Osteocyte (in vitro differentiated cells): ENCODE data around the gene ZNF280D. TPM values are rescaled to one million over a fixed set of nuclear protein-coding genes. Genes with fewer than 3 reads are reported as not detected.

Experiments used
- DNase-seq: peaks from one replicate; pipeline ENCODE4 v3.0.0; 2021; ENCODE audit warnings: mixed read lengths; ENCODE audit not compliant: unreplicated experiment; ENCODE audit errors: extremely low spot score
- H3K27ac Mint-ChIP-seq: one replicate; pipeline ENCODE4 v1.8.0; 2021; ENCODE audit warnings: mild to moderate bottlenecking, mixed read lengths; ENCODE audit not compliant: unreplicated experiment
- H3K27me3 Mint-ChIP-seq: one replicate; pipeline ENCODE4 v1.8.0; 2021; ENCODE audit warnings: mixed read lengths; ENCODE audit not compliant: unreplicated experiment
- H3K36me3 Mint-ChIP-seq: one replicate; pipeline ENCODE4 v1.8.0; 2021; ENCODE audit warnings: mixed read lengths; ENCODE audit not compliant: unreplicated experiment
- H3K4me1 Mint-ChIP-seq: one replicate; pipeline ENCODE4 v1.8.0; 2021; ENCODE audit warnings: mixed read lengths; ENCODE audit not compliant: unreplicated experiment
- H3K4me3 Mint-ChIP-seq: one replicate; pipeline ENCODE4 v1.8.0; 2021; ENCODE audit warnings: mild to moderate bottlenecking, moderate library complexity, mixed read lengths; ENCODE audit not compliant: unreplicated experiment
- H3K9me3 Mint-ChIP-seq: one replicate; pipeline ENCODE4 v1.8.0; 2021; ENCODE audit warnings: mixed read lengths; ENCODE audit not compliant: unreplicated experiment
- CTCF ChIP-seq: fragments of 200-600 bp; sonication (generic); IDR thresholded peaks from 2 replicates; pipeline ENCODE4 v1.5.0; 2021; ENCODE audit warnings: antibody characterized with exemption, mild to moderate bottlenecking, moderate library complexity
- total RNA-seq: library from RNA; stranded (reverse); gene quantifications from 2 replicates; pipeline ENCODE4 v1.2.1, GENCODE V29; 2021

ZNF280D gene
- total RNA-seq, 1 donor from 2014 or later = 16.1 TPM

DNA sequence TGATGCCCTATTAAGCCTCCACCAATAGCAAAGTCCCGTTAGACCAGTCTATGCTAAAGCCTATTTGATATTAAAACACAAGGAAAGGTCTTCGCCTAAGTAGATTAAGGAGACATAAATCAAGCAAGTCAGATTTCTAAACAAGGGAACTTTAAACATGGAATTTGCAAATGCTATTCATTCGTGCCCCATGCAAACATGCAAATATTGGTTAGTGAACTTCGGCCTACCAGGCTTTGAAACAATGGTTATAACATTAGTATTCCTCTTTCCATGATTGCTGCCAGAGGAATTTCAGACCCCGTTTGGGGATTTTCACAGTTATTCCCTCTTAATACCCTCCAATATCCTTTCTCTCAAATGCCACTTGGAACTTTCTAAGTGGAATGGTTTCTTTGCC, 36.9 kb upstream of the ZNF280D start:
- H3K4me3 Mint-ChIP-seq = no peak overlapping the region
- H3K9me3 Mint-ChIP-seq = no peaks in the 10 kb centered on the region
- peaks cover 3% of the 10 kb centered on the region for H3K36me3 Mint-ChIP-seq
- no peak overlapping the region for H3K27ac Mint-ChIP-seq
- peaks cover 14% of the 10 kb centered on the region for H3K4me1 Mint-ChIP-seq
- no peak for DNase-seq
- no peak for TF ChIP-seq CTCF
- no peaks in the 10 kb centered on the region for H3K27me3 Mint-ChIP-seq

DNA sequence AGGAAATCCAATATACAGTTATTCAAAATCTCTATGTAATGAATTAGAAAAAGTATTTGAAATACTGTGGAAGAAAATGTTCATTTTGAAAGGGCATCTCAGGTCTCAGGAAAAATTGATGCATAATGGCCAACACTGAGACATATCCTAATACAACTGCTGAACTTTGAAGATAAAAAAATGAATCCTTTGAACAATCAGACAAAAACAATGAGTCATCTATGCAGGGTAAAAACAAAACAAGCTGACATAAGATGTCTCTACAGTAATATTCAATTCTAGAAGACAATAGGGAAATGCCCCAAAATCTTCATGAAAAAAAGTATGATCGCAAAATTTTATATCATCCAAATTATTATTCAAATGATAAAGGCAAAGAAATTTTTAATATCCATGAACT, 34.0 kb upstream of the ZNF280D start:
- no peak for TF ChIP-seq CTCF
- H3K27me3 Mint-ChIP-seq = no peaks in the 10 kb centered on the region
- no peak for DNase-seq
- H3K9me3 Mint-ChIP-seq = no peaks in the 10 kb centered on the region
- no peak overlapping the region for H3K4me3 Mint-ChIP-seq
- H3K36me3 Mint-ChIP-seq = peaks cover 3% of the 10 kb centered on the region
- no peak overlapping the region for H3K27ac Mint-ChIP-seq
- H3K4me1 Mint-ChIP-seq = peaks cover 8% of the 10 kb centered on the region

GRCh38 chr15:56765251-56765650, 31.9 kb upstream of the ZNF280D start:
- Mint-ChIP-seq H3K4me1 (peaks cover 10% of the 10 kb centered on the region), H3K36me3 (no peaks in the 10 kb centered on the region), H3K4me3 (no peak overlapping the region), H3K27ac (no peak overlapping the region), H3K9me3 (no peaks in the 10 kb centered on the region), H3K27me3 (no peaks in the 10 kb centered on the region)
- no peak for DNase-seq
- TF ChIP-seq CTCF = no peak

DNA sequence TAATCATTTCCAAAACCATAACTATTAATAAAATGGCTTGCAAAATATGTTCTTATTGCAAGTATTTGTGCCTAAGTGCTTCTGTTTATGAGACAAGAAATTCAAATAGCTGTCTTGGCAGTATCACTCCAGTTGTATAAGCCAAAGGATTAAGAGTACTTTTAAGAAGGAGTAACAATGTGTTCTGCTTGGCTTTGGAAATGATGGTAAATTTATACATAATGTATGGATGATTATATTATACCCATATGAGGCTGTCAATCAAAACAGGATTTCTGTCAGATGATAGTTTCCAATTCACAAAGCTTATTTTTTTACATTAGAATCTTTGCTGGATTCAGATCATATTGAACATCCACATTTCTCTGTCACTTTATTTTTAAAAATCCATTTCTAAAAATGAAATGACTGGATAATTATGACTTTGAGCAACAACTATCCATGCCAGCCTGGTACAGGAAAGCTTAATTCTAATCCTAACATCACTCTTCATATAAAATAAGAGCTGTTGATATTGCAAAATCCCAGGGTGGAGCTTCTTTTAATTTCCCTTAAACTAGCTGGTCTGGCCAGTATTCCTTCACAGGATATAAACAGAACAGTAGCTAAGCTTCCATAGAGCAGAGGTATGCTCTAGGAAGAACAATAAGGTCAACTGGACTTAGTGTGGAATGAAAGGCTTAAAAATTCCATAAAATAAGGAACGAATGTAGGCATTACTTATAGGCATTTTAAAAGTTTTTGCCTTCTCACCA, 30.0 kb upstream of the ZNF280D start:
- Mint-ChIP-seq H3K27me3 (no peaks in the 10 kb centered on the region), H3K4me1 (peaks cover 26% of the 10 kb centered on the region), H3K36me3 (no peaks in the 10 kb centered on the region), H3K4me3 (no peak overlapping the region), H3K27ac (no peak overlapping the region), H3K9me3 (no peaks in the 10 kb centered on the region)
- TF ChIP-seq CTCF = no peak
- no peak for DNase-seq

GRCh38 chr15:56760186-56760585, 26.9 kb upstream of the ZNF280D start:
- no peak overlapping the region for H3K27ac Mint-ChIP-seq
- no peaks in the 10 kb centered on the region for H3K9me3 Mint-ChIP-seq
- H3K36me3 Mint-ChIP-seq = no peaks in the 10 kb centered on the region
- H3K4me3 Mint-ChIP-seq = no peak overlapping the region
- H3K4me1 Mint-ChIP-seq = peaks cover 24% of the 10 kb centered on the region
- no peak for DNase-seq
- no peaks in the 10 kb centered on the region for H3K27me3 Mint-ChIP-seq
- no peak for TF ChIP-seq CTCF
